GM21447 (cell line): ENCODE data around the gene KLHL17.

Experiments used
- ATAC-seq: cut with Tn5 transposase; IDR thresholded peaks from one replicate; pipeline ENCODE4 v1.9.1; 2021; ENCODE audit not compliant: unreplicated experiment

The KLHL17 gene

DNA sequence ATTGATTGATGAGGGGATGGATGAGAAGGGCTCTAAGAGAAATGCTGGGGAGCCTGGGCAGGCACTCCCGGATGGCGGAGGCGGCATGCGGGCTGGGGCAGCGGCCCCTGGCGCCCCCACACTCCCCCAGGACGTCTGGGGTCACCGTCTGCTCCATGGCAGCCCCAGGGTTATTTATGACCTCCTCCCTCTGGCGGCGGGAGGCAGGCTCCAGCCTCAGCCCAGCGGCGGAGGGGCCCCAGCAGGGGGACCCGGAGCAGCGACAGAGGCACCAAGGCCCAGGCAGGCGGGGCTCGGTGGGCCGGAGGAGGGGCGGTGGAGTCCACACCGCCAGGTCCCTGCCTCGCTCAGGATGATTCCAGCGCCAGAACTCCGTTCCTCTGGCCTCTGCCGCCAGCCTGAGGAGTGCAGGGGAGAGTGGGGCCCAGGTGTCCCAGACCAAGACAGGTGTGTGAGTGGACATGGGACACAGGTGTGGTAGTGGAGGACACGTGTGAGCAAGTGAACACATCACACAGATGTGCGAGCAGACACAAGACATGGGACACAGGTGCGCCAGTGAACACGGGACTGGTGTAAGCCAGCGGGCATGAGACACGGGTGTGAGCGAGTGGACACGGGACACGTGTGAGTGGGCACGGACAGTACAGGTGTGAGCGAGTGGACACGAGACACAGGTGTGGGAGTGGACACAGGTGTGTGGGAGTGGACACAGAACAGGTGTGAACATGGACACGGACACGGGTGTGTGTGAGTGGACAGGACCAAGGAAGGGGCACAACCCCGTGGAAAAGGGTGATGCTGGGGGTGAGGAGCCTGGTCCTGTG, 39.2 kb upstream of the KLHL17 start:
- no peak for ATAC-seq

DNA sequence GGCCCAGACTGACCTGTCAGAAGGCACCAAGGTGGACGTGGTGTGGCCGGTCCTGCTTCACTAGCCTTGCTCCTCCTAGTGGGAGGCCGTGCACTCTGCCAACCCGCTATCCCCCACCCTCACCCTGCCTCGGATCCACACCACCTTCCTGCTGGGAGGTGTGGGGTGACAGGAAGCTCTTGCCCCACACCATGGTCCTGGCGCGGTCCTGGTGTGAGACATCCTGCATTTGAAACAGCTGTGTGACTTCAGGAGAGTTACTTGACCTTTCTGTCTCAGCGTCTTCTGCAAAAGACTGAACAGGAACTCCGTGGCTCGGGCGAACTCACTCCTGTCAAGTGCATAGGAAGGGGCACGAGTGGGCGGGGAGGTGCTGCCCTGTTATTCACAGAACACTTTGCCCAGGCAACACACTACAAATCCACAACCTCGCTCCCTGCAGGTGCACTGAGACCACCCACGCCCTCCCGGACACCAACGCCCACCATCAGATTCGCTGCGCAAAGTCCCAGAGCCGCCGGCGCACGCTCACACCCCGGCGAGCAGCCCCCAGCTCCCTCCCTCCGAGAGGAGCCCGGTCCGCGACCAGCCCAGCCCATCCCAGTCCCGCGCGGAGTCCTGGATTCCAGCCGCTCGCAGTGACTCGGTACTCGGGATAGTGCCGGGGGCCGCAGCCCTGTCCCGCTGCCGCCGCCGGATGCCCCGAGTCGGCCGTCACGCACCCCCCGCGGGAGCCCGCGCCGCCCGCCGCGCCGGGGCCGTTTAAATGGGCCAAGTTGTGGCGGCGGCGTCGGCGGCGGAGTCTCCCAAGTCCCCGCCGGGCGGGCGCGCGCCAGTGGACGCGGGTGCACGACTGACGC, 37.0 kb upstream of the KLHL17 start, which contains the start of gene SAMD11:
SAMD11 (plus strand) TSS at position 793 of the 860 bp plus-strand sequence. CDS start 509 bp downstream, outside the sequence.
- no peak for ATAC-seq

DNA sequence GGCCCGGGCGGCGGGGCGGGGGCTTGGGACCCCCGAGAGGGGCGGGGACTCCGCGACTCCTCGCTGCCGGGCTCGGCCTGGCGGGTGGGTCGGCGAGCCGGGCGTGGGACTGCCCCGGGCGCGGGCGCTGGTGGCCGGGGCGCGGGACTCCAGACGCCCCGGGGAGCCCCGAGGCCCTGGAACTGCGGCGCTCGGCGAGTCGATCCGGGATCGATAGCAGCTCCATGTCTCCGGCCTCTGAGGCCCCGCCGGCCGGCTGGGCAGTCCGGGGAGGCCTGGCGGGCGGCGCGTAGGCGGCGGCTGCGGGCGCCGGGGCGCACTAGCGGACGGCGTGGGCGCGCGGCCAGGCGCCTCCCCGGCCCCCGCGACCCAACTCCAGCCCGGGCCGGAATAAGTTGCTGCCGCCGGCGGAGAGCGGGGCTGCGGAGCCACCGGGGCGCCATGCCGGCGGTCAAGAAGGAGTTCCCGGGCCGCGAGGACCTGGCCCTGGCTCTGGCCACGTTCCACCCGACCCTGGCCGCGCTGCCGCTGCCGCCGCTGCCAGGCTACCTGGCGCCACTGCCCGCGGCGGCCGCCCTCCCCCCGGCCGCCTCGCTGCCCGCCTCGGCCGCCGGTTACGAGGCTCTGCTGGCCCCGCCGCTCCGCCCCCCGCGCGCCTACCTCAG, 36.3 kb upstream of the KLHL17 start:
- no peak for ATAC-seq

DNA sequence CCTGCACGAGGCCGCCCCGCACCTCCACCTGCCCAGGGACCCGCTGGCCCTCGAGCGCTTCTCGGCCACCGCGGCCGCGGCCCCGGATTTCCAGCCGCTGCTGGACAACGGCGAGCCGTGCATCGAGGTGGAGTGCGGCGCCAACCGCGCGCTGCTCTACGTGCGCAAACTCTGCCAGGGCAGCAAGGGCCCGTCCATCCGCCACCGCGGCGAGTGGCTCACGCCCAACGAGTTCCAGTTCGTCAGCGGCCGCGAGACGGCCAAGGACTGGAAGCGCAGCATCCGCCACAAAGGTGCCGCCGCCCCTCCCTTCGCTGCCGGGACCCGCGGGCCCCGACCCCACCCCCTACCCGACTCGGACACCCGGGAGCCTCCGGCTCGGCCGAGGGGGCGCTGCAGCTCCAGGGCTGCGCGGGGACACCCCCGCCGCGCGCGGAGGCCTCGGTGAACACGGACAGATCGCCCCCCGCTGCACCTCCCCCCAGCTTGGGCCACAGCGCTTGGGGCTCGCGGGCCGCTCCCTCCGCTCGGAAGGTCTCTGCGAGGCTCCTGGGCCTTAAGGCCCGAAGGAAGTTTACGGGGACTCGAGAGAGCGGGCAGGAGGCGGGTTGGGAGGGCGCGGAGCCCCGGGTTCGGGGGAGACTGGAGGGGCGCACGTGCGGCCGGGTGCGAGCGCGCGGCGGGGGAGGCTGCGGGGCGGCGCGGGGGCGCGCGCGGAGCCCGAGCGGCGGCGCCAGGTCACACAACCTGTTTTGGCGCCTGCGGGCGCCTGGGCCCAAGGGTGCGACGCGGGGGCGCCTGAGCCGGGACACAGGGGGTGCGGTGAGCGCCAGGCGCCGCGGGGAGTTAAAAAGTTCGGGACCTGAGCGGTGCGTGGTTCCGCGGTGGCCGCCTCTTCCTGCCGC, 35.5 kb upstream of the KLHL17 start:
- ATAC-seq: no peak

DNA sequence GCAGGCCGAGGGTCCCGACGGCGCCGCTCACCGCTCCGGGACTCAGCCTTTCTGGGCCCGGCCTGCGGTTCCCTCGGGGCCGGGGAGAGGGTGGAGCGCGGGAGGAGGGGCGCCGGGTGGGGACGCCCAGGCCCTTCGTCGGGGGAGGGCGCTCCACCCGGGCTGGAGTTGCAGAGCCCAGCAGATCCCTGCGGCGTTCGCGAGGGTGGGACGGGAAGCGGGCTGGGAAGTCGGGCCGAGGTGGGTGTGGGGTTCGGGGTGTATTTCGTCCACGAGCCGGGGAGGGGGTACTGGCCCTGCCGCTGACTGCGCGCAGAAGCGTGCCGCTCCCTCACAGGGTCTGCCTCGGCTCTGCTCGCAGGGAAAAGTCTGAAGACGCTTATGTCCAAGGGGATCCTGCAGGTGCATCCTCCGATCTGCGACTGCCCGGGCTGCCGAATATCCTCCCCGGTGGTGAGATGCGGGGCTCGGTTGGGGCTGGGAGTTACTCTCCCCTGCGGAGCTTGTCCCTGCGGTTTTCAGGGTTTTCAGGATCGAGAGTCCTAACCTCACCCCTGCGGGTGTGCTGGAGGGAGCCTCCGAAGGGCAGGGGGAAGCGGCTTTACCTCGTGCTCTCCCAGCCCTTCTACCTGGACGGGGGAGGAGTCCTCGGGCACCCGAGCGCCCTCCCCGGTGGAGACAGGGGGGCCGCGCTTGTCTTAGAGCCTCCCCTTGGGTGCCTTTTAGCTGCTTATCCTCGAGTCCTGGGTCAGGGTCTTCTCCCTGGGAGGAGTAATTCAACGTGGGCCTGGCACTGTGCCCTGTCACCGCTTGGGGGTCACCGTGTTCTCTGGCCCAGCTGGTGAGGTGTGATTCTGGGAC, 34.6 kb upstream of the KLHL17 start:
- ATAC-seq: no peak

DNA sequence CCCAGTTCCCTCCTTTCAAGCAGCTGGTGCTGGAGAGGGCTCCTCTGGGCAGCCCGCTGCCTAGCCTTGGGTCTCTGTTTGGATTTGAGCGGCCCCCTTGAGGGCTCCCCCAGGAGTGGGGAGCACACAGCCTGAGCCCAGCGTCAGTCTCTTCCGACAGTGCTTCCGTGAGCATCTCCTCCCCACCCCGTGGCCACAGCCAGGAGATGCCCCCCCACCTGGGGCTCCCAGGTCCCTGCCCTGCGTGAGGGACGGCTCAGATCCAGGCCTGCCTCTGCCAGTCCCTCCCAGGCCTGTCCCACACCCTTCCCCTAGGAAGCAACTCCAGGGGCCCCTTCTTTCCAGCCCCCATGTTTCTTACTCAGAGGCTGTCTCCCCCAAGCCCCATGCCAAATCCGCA, 33.1 kb upstream of the KLHL17 start:
- ATAC-seq: no peak

DNA sequence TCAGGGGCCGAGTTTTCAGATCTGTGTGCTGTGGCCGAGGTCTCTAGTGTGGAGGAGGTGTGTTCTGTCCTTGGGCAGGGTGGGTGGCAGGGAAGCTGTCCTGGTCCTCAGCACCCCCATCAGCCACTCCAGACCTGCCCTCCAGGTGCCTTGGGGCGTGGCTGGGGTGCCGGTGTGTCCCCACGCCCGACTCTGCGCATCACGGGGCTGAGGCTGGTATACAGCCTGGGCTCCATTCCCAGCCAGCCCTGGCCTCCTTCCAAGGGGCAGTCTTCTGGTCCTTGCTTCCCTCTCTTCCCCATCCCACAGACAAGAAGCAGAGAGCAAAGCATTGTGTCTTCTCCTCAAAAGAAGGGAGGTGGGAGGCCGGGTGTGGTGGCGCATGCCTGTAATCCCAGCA, 32.6 kb upstream of the KLHL17 start:
- no peak for ATAC-seq

DNA sequence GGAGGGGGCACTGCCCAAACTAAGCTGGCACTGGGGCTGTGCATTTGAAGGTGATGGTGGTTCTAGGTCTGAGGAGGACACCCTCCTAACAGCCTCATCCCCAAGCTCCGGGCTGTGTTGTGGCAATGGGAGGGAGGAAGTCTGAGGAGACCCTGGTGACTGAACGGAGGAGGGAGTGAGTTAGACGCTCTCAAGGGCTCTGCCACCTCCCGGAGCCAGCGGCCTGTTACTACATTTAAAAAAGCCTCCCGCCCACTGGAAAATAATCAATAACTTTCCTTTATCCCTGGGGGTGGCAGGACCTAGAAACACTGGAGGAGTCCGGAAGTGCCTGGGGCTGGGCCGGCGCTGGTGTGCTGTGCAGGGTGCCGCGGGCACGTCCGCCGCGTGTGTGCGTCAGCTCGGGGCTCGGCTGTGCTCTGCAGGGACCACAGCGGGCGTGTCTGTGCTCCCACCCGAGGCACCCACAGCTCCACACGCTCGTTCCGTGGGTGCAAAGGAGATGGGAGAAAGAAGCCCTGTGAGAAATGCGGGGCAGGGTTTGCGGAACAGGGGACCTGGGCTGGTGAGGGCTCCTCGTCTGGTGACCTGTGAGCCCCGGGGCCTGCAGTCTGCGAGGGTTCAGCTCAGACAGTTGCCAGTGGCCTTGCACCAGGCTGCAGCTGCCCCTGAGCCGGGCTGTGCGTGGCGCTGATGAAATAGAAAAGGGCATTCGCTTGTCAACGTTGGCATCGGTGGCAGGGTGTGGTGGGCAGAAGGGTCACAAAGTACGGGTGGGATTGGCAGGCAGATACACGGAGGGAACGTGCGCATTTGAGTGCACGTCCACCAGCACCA, 31.3 kb upstream of the KLHL17 start:
- no peak for ATAC-seq

DNA sequence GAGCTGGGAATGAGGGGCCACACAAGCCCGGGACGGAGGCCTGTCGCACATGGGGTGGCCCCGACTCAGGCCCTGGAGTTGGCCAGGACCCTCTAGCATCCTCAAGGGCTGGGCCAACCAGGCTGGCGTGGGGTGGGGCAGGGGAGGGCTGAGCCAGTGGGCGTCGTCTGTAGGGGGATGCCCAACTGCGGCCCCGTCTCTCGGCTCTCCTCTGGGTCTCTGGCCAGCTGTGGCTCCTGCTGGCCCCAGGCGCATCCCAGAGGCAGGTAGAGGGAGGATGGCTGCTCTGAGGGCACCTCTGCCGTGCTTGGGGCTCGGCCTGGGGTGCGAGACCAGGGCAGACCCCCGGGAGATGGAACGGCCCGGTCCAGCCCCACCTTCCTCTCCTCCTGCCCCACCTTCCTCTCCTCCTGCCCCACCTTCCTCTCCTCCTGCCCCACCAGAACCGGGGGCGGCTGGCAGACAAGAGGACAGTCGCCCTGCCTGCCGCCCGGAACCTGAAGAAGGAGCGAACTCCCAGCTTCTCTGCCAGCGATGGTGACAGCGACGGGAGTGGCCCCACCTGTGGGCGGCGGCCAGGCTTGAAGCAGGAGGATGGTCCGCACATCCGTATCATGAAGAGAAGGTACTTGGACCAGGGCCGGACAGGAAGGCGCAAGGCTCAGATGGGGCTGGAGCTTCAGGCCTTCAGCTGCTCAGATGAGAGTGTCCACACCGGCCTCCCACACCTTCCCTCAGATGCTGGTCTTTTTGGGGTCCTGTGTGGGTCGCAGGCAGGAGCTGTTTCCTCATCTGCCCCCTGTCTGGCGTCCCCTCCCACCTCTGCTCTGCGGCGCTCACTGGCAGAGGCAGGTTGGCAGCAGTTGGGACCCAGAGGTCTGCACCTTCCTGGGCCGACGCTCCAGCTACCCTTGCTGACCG, 30.4 kb upstream of the KLHL17 start:
- no peak for ATAC-seq

DNA sequence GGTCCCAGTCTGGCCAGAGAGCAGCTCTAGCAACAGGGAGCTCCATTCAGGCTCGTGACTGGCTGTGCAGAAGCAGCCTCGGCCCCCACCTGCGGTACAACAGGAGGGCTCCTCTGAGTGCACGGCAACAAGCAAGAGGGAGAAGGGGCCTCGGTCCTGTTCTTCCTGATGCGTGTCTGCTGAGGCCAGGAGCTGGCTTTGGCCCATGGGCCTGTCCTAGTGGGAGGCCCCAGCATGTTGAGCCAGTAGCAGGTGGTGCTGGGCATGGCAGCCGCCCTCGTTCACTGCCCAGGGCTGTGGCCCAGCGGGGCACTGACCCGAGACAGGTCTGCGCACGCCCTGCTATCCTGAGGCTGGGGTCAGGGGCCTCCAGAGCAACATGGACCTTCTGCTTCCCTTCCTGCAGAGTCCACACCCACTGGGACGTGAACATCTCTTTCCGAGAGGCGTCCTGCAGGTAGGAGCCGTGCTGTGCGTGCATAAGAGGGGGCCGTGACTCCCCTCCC, 29.7 kb upstream of the KLHL17 start:
- ATAC-seq: no peak

DNA sequence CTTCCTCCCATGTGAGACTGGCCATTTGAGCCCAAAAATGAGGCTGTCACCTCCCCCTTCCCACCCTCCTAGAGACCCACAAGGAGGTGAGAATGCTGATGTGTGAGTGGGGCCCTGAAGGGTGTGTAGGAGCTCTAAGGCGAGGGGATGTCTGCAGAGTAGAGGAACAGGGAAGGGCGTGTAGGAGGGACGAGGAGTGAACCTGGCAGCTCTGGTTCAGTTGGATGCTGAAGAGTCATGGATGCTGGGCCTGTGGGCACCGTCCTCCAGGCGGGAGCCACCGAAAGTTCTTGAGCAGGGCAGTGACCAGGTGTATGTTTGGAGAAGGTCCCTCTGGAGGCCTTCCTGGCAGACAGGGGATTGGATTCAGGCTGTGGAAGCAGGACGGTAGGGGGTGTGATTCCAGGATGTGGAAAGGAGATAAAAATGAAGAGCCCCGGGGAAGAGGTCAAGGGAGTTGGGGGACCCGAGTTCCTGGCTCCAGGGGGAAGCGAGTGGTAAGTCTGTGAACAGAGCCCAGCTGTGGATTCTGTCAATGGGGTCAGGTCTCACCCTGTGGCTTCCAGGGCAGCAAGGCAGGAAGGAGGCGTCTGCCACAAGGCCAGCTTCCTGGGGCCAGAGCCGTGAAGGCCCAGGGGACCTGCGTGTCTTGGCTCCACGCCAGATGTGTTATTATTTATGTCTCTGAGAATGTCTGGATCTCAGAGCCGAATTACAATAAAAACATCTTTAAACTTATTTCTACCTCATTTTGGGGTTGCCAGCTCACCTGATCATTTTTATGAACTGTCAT, 28.8 kb upstream of the KLHL17 start:
- ATAC-seq: no peak

DNA sequence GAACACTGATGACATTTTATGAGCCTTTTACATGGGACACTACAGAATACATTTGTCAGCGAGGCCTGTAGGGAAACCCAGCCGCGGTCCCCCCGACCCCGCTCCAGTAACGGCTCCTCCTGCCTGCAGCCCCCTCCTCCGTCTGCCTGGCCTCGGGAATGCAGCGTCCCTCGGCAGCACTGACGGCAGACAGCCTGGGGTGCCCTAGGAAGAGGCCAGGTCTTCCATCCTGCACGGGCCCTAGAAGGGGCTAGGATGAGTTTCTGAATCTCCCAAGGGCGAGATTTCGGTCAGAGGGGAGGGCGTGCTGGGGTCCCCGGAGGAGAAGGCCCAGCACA, 28.2 kb upstream of the KLHL17 start:
- ATAC-seq: no peak

DNA sequence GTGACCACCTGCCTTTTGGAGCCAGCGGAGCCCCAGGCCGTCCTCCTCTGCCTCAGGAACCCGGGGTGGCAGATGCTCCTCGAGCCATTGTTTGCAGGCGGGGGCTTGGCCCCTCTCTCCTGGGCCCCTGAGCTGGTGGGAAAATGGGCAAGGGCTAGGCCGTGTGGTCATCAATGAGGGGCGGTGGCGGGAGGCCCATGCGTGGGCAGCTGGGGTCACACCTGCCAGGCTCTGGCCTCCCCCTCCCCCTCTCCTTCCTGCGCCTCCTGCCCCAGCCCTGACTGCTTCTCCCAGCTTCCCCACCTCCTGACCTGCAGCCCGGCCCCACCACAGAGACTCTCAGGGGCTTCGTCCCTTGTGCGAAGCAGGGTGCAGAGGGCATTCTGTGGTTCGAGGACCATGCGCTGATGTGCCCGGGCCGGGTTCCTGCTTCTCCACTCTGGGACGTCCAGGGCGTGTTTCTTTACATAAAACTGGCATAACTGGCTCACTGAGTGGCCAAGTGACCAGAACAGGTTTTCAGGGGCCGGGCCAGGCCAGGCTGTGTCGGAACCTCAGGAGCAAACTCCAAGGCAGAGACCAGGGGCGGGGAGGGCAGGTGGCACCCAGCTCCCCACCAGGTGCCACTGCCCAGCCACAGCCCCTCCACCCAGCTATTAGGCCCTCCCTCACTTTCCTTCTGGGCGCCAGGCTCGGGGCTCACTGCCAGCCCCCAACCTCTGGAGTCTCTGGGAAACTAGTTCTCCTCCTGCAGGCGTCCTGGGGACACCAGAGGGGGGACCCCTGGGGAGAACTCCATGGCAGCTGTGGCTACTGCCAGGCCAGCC, 27.4 kb upstream of the KLHL17 start:
- no peak for ATAC-seq

DNA sequence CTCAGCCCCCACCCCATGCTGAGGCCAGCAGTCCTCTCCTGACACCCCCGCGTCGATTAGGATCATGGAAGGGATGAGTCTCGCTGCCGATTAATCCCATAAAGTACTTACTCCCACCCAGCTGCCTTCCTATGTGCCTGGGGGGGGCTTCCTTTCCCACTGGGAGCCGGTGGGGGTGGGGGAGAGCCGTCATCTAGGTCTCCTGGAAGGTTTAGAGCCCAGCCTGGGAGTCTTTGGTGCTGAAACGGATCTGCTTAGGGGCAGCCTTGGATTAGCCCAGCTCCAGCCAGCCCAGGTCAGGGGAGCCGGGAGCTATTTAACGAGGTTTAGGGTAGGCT, 26.8 kb upstream of the KLHL17 start:
- no peak for ATAC-seq

DNA sequence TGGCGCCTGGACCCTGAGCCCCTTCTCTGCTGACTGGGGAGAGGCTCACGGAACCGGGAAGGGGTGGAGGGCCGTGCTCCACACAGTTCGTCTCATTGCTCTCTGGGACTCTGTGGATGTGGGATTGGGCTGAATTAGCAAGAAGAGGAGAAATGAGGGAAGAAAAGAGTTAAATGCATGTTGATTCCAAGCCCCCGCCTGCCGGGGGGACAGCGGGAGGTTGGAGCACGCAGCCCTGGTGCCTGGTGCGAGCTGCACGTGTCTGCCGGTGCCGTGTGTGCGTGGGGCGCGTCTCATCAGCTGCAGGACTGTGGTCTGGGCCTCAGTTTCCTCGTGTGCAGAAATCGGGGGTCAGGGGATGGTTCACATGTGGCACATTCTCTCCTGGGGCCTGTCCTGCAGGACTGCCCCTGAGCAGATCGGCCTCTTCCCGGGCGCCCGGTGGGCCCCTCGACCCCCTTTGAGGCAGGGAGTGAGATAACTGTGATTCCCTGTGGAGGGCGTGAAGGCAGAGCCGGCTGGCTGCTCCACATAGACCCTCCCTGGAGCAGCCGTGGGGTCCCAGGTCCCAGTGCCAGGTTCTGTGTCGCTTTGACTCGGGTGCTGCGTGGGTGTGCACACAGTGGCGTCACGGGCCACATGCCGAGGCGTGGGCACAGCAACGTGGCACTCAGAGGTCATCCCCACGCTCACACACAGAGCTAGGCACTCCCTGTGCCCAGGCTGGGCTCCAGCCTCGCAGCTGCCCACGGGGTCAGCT, 25.2 kb upstream of the KLHL17 start:
- no peak for ATAC-seq
